ENCODE data around the gene DDX5.

The DDX5 gene

DNA sequence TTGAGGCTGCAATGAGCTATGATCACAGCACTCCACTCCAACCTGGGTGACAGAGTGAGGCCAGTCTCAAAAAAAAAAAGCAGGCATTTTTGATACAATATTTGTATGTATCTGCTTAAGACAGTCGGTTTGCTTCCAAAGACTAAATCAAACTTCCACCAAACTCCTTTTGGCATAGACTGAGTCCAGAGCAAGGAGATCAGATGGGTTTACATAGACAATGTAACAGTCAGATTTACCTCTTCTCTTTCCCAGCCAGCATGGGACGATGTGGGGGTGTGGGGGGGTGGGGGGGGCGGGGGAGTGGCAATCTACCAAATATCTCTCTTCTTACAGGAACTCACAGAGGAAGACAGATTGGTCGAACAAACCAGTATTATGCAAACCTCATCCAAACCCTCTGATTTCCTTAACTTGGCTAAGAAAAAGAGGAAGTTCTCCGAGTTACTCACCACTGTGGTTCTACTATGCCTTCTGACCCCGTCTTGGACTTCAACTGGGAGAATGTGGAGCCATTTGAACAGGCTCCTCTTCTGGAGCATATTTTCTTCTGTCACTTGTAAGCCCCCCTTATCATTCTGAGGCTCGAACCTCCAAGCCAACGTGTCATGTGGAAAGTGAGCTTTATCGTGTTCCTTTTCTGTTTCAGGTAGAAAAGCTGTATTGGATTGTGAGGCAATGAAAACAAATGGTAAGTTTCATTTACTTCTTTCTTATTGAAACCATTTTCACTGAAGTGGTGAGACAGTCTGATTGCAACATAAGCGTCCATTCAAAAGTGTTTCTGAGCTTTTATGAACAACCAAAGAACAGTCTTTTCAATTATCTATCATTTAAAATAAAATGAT is 57.2 kb downstream of the DDX5 start, which contains the start of gene MILR1:
Gene MILR1, plus strand, starts transcription at position 451 of the 848 bp plus-strand sequence. Its CDS starts 54 bp downstream, at position 505.
- DNase-seq (ENCODE audit: low read depth, low spot score) = peak; percentile 26

Data from brain pericyte (primary cell).